ENCODE measurements around the gene PLA2G2C.
"Not testable (repeated sequence)": the region's sequence is repeated elsewhere in the genome, so short reads cannot be mapped to it uniquely, and the experiment has no call there.

The PLA2G2C gene

GRCh38 chr1:20185834-20186782 is at the start of gene PLA2G2C, which contains the start of gene UBXN10:
TSS of gene PLA2G2C (minus strand) at chr1:20186518. CDS start at chr1:20177363, 9,155 bp downstream.
TSS of gene UBXN10 (plus strand) at chr1:20186096. CDS start at chr1:20190562, 4,466 bp downstream.
- peak; percentile 71 for DNase-seq

- DNase-seq: no peak
These were observed 48.6 kb upstream of the PLA2G2C start for GRCh38 chr1:20234788-20235535.

DNA sequence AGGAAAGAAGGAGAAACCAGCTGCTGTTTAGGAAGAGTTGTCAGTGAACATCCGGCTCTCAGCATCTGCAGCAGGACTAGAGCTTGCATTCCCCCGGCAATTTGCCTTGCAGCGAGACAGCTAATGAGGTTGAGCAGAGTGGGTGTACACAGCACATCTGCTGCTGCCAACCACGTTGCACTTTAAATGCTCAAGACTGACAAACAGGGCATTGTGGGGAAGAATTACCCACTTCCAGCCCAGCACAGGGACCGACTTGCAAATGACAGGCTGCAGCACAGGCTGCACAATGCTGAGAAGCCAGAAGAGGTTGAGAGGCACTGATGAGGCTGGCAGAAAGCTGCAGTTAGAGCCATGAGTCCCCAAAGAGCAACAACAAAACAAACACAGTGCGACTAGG is 47.5 kb upstream of the PLA2G2C start:
- DNase-seq: no peak

- DNase-seq: no peak
These were observed 47.1 kb upstream of the PLA2G2C start for GRCh38 chr1:20233394-20233793.

DNA sequence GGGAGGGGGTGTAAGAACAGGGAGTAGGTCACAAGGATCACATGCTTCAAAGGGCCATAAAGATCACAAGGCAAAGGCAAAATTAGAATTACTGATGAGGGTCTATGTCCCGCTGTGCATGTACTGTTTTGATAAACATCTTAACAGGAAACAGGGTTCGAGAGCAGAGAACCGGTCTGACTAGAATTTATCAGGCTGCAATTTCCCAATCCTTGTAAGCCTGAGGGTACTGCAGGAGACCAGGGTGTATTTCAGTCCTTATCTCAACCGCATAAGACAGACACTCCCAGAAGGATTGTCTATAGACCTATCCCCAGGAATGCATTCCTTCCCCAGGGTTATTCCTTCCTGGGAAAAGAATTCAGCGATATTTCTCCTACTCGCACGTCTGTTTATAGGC is 46.2 kb upstream of the PLA2G2C start:
- DNase-seq: not testable (repeated sequence)

GRCh38 chr1:20229171-20229570 is 42.9 kb upstream of the PLA2G2C start:
- DNase-seq: no peak

DNA sequence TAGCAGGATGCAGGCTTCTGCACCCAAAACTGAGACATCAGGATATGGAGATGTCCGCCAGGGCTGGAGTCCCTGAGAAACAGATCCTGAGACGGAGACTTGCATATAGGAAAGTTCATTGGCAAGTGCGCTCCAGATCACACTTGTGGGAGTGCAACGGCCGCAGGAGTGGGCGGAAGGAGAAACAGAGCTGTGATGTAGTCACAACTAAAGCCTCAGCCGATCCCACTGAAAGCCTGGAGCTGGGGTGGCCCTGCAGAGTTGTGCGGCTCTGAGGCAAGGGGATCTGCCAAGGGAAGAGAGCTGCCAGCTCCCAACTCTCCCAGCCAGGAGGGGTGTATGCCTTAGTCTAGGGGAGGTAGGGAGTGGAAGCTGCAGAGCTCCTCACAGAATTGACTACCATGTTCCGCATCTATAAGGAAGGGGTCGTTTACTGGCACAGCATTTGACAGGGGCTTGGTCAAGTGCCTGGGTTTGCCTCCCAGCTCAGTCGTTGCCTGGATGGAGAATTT is 42.1 kb upstream of the PLA2G2C start:
- no peak for DNase-seq

GRCh38 chr1:20227704-20228103 is 41.4 kb upstream of the PLA2G2C start:
- no peak for DNase-seq

DNA sequence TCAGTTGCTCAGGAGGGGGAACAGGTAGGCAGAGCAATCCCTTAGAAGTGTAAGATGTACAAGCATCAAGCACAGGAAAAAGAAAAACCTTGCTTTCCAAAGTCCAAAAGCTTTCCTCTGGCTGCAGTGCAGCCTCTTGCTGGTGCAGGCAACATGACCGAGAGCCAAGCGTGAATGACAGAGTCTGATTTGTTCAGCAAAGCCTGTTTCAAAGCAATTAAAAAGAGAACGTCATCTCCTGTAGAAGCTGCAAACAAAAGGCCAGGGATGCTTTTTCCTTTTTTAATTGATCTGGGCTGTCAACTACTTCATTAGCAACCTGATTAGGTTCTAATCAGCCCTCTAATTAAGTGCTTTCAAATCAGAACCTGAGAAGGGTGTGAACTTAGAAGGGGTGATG is 38.2 kb upstream of the PLA2G2C start:
- DNase-seq: no peak

DNA sequence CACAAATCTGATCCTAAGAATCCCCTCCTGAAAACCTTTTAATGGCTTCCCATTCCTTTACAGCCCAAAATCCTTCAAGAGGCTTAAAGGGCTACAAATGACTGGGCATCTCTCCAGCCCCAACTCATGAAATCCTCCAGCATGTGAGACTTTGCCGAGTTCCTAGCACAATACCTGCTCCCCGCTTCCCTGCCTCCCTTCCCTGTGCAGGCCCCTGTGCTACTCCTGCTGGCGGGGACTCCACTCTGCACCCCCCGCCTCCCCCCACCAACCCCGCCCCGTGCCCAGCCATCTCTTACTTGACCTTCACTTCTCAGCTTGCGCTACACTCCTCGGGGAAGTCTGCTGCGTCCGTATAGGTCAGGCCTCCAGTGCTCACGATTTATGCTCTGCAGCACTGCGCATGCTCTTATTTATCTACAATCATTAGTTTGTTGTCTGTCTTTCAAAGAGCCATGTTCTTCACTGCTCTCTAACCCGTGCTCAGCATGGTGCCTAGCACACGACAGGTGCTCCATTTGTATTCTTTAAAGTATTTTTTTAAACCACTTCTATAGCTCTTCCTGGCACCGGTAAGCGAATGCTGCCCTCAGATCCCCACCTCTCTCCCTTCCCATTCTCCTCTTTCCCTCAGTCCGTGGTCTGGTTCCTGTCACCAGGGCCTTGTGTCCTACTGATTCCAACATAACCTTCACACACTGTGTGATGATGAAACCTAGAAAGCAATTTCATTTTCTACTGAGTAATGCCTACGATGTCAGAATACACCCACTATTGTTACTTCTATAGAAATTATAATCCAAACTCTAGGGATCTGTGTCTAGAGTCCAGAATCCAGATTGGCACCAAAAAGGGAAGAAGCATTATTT is 37.5 kb upstream of the PLA2G2C start:
- DNase-seq: no peak

DNA sequence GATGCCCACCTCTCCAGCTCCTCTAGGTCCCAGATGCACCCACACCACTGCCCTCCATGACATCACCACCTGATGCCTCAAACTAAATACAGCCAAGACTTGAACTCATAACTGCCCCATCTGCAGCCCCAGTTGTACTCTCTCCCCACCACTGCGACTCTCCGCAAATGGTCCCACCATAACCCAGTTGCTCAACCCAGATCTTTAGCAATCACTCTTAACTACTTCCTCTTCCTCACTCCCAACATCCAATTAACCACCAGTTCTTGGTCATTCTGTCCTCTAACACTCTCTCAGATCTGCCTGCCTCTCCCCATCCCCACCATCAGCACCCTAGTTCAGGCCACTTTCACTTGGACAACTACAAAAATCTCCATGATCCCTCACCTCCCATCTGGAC is 36.8 kb upstream of the PLA2G2C start:
- DNase-seq: no peak

DNA sequence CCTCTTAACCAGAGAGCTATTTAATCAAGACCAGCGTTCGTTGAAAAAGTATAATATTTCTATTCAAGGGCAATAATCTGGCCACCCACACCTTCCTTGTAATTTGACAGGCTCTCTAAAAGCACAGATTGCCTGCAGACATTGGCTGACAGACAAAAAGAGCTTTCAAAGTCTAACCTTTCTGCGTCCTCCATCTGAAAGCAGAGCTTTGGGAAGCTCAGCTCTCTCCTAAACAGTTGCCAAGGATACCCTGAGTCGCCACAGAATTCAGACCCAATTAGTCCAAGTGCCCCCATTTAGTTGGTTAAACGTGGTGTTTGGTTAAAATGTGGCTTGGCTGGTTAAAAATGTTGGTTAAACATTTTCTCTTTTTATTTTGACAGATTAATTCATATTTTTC is 33.7 kb upstream of the PLA2G2C start:
- no peak for DNase-seq

GRCh38 chr1:20219053-20219452 is 32.7 kb upstream of the PLA2G2C start:
- DNase-seq: not testable (repeated sequence)

- DNase-seq: no peak
These were observed 30.3 kb upstream of the PLA2G2C start for GRCh38 chr1:20216574-20216973.

DNA sequence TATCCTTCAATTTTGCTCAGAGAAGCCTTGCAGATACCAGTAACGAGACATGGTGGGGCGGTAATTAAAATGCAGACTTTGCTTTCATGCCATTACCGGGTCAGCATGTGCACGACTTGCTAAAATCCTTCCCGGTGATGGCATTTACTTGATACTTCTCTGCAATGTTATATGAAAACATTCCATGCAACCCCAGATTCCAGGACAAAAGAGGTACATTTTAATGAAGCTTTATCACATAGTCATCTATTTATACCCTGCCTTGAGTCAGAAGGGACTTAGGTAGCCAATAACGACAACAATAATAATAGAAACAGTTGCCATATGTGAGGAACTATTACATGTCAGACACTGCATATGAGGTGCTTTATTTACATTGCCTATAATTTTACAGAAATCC is 29.4 kb upstream of the PLA2G2C start:
- DNase-seq: no peak

DNA sequence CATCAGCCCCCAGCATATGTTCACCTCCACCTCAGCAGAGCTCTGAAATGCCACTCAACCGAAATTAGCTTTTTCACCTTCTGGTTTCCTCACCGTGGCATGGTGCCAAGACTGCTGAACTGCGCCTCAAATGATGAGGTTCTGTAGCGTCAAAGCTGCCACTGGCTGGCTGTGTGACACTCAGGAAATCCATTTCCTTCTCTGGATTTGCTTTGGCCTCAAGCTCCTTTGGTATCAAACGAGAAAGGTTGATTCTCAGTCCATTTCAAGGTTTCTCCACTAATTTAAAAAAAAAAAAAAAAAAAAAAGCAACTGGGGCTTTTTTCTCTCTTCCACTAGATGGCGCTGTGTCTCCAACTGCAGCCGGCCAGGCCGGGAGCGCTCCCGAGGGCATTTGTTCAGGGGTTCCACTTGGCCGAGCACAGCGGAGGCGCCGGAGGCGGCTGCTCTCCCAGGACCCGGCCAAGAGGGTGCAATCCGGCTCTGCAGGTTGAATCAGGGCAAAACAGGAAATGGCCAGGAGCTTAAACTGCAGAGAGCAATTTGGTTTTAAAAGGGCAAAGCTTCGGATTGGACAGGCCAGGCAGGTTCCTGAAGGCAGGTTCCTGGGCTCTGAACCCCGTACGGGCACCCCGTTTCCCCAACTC is 26.5 kb upstream of the PLA2G2C start:
- peak; percentile 28 for DNase-seq

DNA sequence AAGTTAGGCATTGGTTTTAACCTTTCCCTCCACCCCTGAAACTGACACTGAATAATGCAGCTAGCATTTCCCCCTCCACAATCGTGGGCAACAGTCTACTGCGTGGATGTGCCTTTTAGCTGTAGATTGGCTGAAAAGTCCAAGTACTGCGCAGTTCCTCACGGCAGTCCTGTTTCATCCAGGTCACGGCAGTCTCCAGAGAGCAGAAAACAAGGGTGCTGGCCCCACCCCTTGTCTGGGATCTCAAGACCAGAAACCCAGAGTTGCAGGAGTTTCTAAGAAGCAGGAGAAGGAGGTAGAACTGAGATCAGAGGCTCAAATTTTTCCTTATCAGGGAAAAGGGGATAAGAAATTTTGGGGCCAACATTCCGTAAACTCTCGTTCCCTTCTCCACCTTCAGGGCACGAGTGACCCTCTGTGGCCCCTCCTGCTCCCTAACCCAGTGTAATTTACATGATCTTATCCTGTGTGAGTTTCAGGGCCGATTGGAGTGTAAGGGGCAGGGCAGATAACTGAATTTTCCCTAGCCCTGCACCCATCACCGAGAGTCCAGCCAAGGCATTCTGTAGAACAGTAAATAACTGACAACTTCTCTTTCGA is 25.9 kb upstream of the PLA2G2C start:
- no peak for DNase-seq

DNA sequence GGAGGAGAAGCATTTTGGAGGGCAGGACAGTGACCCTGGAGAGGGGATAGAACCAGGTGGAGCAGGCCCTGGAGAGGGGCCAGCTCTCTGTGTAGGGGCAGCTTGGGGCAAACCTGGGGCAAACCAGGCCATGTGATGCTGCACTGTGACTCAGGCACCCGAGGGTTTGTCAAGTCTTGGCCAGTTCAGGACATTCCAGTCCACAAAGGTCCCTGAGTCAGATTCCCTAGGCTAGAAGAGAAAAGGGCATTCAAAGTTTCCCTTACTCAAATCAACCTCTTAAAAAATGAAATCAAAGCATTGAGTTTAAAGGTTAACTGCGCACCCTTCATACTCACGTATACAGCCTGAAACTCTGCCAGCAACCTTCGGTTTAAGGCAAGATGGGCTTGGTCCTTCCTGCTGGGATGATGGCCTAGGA is 25.2 kb upstream of the PLA2G2C start:
- no peak for DNase-seq

DNA sequence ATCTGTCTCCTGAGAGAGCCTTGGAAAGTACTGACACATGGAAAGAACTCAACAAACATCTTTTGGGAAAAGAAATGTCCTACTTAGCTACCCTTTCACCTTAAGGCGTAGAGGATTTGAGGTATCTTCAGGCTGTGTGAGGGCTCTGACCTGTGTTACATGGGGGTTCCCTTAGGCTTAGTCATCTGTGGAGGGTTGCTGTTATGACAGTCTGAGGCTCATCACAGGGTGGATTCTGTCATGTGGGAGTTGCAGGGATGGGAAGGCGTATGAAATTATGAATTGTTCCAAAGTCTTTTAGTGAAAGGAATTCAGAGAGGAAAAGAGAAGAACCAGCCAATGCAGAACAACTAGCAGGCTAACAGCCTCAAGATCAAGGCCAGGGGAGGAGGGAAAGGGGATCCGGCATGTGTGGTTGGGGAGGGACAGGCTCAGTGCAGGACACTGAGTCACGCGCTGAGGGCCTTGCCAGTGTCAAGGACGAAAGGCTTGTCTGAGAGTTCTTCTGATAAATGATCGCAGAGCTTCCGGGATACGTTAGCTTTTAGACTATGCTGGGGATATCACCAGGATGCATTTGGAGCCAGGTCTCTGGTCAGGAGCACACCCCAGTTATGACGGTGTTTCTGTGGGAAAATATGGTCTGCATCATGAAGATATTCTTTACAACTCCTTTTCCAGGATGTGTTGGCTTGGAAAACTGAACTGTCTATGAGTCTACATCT is 24.6 kb upstream of the PLA2G2C start:
- no peak for DNase-seq

- DNase-seq: no peak
These were observed 23.2 kb upstream of the PLA2G2C start for GRCh38 chr1:20209471-20209870.

GRCh38 chr1:20207546-20207945 is 21.2 kb upstream of the PLA2G2C start:
- DNase-seq: no peak
